ENCODE results near the gene FGF12. TPM values are rescaled to one million over a fixed set of nuclear protein-coding genes. Genes with fewer than 3 reads are reported as not detected.

FGF12 gene
- total and polyA plus RNA-seq, 2 experiments from 2014 or later = 6.0 to 14.3 TPM

DNA sequence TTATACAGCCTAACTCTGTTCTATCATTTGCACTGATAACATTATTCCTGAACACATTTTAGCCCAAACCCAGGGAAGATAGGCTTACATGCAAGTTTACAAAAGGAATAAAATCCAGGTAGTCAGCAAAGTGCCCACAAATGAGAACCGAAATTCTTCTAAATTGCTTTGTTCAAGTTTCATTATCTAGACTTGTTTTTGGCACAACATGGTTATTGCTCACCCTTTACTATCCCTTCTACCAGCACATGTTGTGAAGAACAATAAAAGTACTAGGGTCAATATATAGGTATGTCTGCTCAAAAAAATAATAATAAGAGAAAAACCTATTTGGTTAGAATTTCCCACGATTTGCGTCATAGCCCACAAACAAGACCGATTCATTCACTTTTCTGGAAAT, 430.5 kb downstream of the FGF12 start:
- no peaks in the 10 kb centered on the region for H3K79me2 ChIP-seq (replicated peaks; ENCODE audit: insufficient read depth)
- no peak overlapping the region for H3K4me3 Mint-ChIP-seq
- peaks cover 20% of the 10 kb centered on the region for H3K4me1 ChIP-seq (ENCODE audit: insufficient read depth)
- no peaks in the 10 kb centered on the region for H3F3A ChIP-seq (replicated peaks; ENCODE audit: low read depth)
- H3K9me3 Mint-ChIP-seq = no peaks in the 10 kb centered on the region
- H3K27me3 Mint-ChIP-seq (ENCODE audit: insufficient read depth, low read depth, poor library complexity) = no peaks in the 10 kb centered on the region
- H2AFZ ChIP-seq = no peak overlapping the region
- H3K27me3 ChIP-seq (ENCODE audit: insufficient read depth) = no peaks in the 10 kb centered on the region
- peaks cover 3% of the 10 kb centered on the region; the same call in 1 of the 3 replicates for H3K36me3 Mint-ChIP-seq (ENCODE audit: low read depth)
- H3K36me3 ChIP-seq (ENCODE audit: insufficient read depth) = no peaks in the 10 kb centered on the region
- no peaks in the 10 kb centered on the region for H3K9me2 ChIP-seq (ENCODE audit: insufficient read depth)
- H3K27ac ChIP-seq (ENCODE audit: low read depth) = no peak overlapping the region
- no peak for ATAC-seq
- peak overlapping the region; percentile 34; the same call in 1 of the 2 replicates for H3K27ac Mint-ChIP-seq
- no peak overlapping the region for H3K4me3 ChIP-seq
- peaks cover 21% of the 10 kb centered on the region for H3K4me1 Mint-ChIP-seq
- no peak for DNase-seq (ENCODE audit: low spot score)
- peak overlapping the region; percentile 25; the same call in 1 of the 2 replicates for H3K4me2 ChIP-seq
- TF ChIP-seq CREB1 (CRISPR knock-in tag; IDR thresholded peaks at IDR 0.05; ENCODE audit: low read depth) = no peak
- TF ChIP-seq, protein P1, sequence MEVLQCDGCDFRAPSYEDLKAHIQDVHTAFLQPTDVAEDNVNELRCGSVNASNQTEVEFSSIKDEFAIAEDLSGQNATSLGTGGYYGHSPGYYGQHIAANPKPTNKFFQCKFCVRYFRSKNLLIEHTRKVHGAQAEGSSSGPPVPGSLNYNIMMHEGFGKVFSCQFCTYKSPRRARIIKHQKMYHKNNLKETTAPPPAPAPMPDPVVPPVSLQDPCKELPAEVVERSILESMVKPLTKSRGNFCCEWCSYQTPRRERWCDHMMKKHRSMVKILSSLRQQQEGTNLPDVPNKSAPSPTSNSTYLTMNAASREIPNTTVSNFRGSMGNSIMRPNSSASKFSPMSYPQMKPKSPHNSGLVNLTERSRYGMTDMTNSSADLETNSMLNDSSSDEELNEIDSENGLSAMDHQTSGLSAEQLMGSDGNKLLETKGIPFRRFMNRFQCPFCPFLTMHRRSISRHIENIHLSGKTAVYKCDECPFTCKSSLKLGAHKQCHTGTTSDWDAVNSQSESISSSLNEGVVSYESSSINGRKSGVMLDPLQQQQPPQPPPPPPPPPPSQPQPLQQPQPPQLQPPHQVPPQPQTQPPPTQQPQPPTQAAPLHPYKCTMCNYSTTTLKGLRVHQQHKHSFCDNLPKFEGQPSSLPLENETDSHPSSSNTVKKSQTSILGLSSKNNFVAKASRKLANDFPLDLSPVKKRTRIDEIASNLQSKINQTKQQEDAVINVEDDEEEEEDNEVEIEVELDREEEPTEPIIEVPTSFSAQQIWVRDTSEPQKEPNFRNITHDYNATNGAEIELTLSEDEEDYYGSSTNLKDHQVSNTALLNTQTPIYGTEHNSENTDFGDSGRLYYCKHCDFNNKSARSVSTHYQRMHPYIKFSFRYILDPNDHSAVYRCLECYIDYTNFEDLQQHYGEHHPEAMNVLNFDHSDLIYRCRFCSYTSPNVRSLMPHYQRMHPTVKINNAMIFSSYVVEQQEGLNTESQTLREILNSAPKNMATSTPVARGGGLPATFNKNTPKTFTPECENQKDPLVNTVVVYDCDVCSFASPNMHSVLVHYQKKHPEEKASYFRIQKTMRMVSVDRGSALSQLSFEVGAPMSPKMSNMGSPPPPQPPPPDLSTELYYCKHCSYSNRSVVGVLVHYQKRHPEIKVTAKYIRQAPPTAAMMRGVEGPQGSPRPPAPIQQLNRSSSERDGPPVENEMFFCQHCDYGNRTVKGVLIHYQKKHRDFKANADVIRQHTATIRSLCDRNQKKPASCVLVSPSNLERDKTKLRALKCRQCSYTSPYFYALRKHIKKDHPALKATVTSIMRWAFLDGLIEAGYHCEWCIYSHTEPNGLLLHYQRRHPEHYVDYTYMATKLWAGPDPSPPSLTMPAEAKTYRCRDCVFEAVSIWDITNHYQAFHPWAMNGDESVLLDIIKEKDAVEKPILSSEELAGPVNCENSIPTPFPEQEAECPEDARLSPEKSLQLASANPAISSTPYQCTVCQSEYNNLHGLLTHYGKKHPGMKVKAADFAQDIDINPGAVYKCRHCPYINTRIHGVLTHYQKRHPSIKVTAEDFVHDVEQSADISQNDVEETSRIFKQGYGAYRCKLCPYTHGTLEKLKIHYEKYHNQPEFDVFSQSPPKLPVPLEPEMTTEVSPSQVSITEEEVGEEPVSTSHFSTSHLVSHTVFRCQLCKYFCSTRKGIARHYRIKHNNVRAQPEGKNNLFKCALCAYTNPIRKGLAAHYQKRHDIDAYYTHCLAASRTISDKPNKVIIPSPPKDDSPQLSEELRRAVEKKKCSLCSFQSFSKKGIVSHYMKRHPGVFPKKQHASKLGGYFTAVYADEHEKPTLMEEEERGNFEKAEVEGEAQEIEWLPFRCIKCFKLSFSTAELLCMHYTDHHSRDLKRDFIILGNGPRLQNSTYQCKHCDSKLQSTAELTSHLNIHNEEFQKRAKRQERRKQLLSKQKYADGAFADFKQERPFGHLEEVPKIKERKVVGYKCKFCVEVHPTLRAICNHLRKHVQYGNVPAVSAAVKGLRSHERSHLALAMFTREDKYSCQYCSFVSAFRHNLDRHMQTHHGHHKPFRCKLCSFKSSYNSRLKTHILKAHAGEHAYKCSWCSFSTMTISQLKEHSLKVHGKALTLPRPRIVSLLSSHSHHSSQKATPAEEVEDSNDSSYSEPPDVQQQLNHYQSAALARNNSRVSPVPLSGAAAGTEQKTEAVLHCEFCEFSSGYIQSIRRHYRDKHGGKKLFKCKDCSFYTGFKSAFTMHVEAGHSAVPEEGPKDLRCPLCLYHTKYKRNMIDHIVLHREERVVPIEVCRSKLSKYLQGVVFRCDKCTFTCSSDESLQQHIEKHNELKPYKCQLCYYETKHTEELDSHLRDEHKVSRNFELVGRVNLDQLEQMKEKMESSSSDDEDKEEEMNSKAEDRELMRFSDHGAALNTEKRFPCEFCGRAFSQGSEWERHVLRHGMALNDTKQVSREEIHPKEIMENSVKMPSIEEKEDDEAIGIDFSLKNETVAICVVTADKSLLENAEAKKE (CRISPR knock-in tag; IDR thresholded peaks at IDR 0.05) = no peak
- TF ChIP-seq, protein P2, sequence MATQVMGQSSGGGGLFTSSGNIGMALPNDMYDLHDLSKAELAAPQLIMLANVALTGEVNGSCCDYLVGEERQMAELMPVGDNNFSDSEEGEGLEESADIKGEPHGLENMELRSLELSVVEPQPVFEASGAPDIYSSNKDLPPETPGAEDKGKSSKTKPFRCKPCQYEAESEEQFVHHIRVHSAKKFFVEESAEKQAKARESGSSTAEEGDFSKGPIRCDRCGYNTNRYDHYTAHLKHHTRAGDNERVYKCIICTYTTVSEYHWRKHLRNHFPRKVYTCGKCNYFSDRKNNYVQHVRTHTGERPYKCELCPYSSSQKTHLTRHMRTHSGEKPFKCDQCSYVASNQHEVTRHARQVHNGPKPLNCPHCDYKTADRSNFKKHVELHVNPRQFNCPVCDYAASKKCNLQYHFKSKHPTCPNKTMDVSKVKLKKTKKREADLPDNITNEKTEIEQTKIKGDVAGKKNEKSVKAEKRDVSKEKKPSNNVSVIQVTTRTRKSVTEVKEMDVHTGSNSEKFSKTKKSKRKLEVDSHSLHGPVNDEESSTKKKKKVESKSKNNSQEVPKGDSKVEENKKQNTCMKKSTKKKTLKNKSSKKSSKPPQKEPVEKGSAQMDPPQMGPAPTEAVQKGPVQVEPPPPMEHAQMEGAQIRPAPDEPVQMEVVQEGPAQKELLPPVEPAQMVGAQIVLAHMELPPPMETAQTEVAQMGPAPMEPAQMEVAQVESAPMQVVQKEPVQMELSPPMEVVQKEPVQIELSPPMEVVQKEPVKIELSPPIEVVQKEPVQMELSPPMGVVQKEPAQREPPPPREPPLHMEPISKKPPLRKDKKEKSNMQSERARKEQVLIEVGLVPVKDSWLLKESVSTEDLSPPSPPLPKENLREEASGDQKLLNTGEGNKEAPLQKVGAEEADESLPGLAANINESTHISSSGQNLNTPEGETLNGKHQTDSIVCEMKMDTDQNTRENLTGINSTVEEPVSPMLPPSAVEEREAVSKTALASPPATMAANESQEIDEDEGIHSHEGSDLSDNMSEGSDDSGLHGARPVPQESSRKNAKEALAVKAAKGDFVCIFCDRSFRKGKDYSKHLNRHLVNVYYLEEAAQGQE (IDR thresholded peaks at IDR 0.05; ENCODE audit: unreplicated experiment) = no peak
- TF ChIP-seq ZNF114 (CRISPR knock-in tag; IDR thresholded peaks at IDR 0.05) = no peak
- TF ChIP-seq CTCF (conservative IDR thresholded peaks at IDR 0.05; ENCODE audit: low read depth in 2 of 2) = no peak
- TF ChIP-seq EZH2phosphoT487 (IDR thresholded peaks at IDR 0.05; ENCODE audit: unreplicated experiment) = no peak
- TF ChIP-seq JUNB (IDR thresholded peaks at IDR 0.05; ENCODE audit: unreplicated experiment) = no peak
- H4K20me1 ChIP-seq (replicated peaks; ENCODE audit: insufficient read depth) = no peaks in the 10 kb centered on the region
